Stimulated activated CD4-positive, alpha-beta T cell treated with anti-CD3 and anti-CD28 coated beads, Interleukin-1b, Interleukin-23, amount 100 ng/mL, for 48 hours (primary cell): ENCODE results near the gene DDX10.

Experiments
- DNase-seq: peaks from one replicate; pipeline ENCODE4 v3.0.0-alpha.2; 2020

DDX10 gene

GRCh38 chr11:108835624-108836023 is 170.8 kb downstream of the DDX10 start:
- no peak for DNase-seq

GRCh38 chr11:108836541-108836940 is 171.7 kb downstream of the DDX10 start:
- no peak for DNase-seq

- no peak for DNase-seq
Measured at GRCh38 chr11:108838102-108838791, 173.4 kb downstream of the DDX10 start.

- no peak for DNase-seq
Measured at GRCh38 chr11:108838792-108839105, 173.9 kb downstream of the DDX10 start.

GRCh38 chr11:108846009-108846408 is 181.1 kb downstream of the DDX10 start:
- DNase-seq: no peak

- no peak for DNase-seq
Measured at GRCh38 chr11:108847298-108847990, 182.6 kb downstream of the DDX10 start.

- no peak for DNase-seq
Measured at GRCh38 chr11:108851781-108852180, 186.9 kb downstream of the DDX10 start.

GRCh38 chr11:108852701-108853100 is 187.8 kb downstream of the DDX10 start:
- DNase-seq: no peak

- DNase-seq: no peak
Measured at GRCh38 chr11:108853151-108853550, 188.3 kb downstream of the DDX10 start.

- no peak for DNase-seq
Measured at GRCh38 chr11:108853864-108854263, 189.0 kb downstream of the DDX10 start.

- DNase-seq: no peak
Measured at GRCh38 chr11:108854346-108854745, 189.5 kb downstream of the DDX10 start.

GRCh38 chr11:108857382-108857781 is 192.5 kb downstream of the DDX10 start:
- no peak for DNase-seq

- no peak for DNase-seq
Measured at GRCh38 chr11:108858622-108859021, 193.8 kb downstream of the DDX10 start.

- no peak for DNase-seq
Measured at GRCh38 chr11:108859510-108859909, 194.6 kb downstream of the DDX10 start.

GRCh38 chr11:108863528-108863927 is 198.7 kb downstream of the DDX10 start:
- DNase-seq: no peak

GRCh38 chr11:108865406-108865805 is 200.5 kb downstream of the DDX10 start:
- no peak for DNase-seq

- DNase-seq: no peak
Measured at GRCh38 chr11:108866781-108867180, 201.9 kb downstream of the DDX10 start.

- DNase-seq: no peak
Measured at GRCh38 chr11:108870373-108871020, 205.6 kb downstream of the DDX10 start.

GRCh38 chr11:108871152-108871551 is 206.3 kb downstream of the DDX10 start:
- DNase-seq: peak; percentile 15

- DNase-seq: no peak
Measured at GRCh38 chr11:108871867-108872266, 207.0 kb downstream of the DDX10 start.

GRCh38 chr11:108872781-108873291 is 208.0 kb downstream of the DDX10 start:
- DNase-seq: no peak

GRCh38 chr11:108873310-108873709 is 208.4 kb downstream of the DDX10 start:
- DNase-seq: no peak

- DNase-seq: no peak
Measured at GRCh38 chr11:108873941-108874340, 209.1 kb downstream of the DDX10 start.

GRCh38 chr11:108875134-108875533 is 210.3 kb downstream of the DDX10 start:
- no peak for DNase-seq
